Astrocyte (in vitro differentiated cells and primary cell): ENCODE data around the gene FER1L5. TPM values are rescaled to one million over a fixed set of nuclear protein-coding genes. Genes with fewer than 3 reads are reported as not detected.

Experiments used
- DNase-seq: peaks from one replicate; pipeline ENCODE4 v3.0.0-alpha.2; 2010; ENCODE audit warnings: low read depth
- FAIRE-seq: peaks from 2 replicates; lab custom pipeline; 2011; peaks lifted over from hg19 to GRCh38; lab: Jason Lieb, UNC
- H2AFZ ChIP-seq: 2 replicates; pipeline ENCODE4 v1.6.0; 2012; ENCODE audit warnings: low read depth, low read length, inconsistent platforms
- H3K27ac ChIP-seq: 2 replicates; pipeline ENCODE4 v1.5.1; 2011; ENCODE audit warnings: low read depth, low read length, inconsistent platforms
- H3K27me3 ChIP-seq: 2 replicates; pipeline ENCODE4 v1.6.0; 2011; ENCODE audit warnings: low read length, inconsistent platforms; ENCODE audit not compliant: insufficient read depth
- H3K36me3 ChIP-seq: 2 replicates; pipeline ENCODE4 v1.5.1; 2011; ENCODE audit warnings: low read length, inconsistent platforms; ENCODE audit not compliant: insufficient read depth
- H3K4me1 ChIP-seq: 2 replicates; pipeline ENCODE4 v1.5.1; 2011; ENCODE audit warnings: low read length, inconsistent platforms; ENCODE audit not compliant: insufficient read depth
- H3K4me2 ChIP-seq: 2 replicates; pipeline ENCODE4 v1.6.0; 2012; ENCODE audit warnings: low read length, inconsistent platforms
- H3K4me3 ChIP-seq: 2 replicates; pipeline ENCODE4 v1.5.1; 2011; ENCODE audit warnings: low read depth, mild to moderate bottlenecking, low read length, inconsistent platforms; ENCODE audit not compliant: insufficient read depth
- H3K79me2 ChIP-seq: 2 replicates; pipeline ENCODE4 v1.6.0; 2012; ENCODE audit warnings: mild to moderate bottlenecking, low read length, inconsistent platforms; ENCODE audit not compliant: insufficient read depth
- H3K9ac ChIP-seq: 2 replicates; pipeline ENCODE4 v1.6.0; 2012; ENCODE audit warnings: mild to moderate bottlenecking, low read length, inconsistent platforms
- H3K9me3 ChIP-seq: 2 replicates; pipeline ENCODE4 v1.5.1; 2012; ENCODE audit warnings: low read depth, mild to moderate bottlenecking, low read length, inconsistent platforms; ENCODE audit not compliant: insufficient read depth
- H4K20me1 ChIP-seq: 2 replicates; pipeline ENCODE4 v1.6.0; 2012; ENCODE audit warnings: low read length, inconsistent platforms; ENCODE audit not compliant: insufficient read depth
- H3K27ac Mint-ChIP-seq: one replicate; pipeline ENCODE4 v1.8.0; 2021; ENCODE audit warnings: mild to moderate bottlenecking, mixed read lengths; ENCODE audit not compliant: unreplicated experiment
- H3K27me3 Mint-ChIP-seq: one replicate; pipeline ENCODE4 v1.8.0; 2021; ENCODE audit warnings: low read depth, mixed read lengths; ENCODE audit not compliant: unreplicated experiment
- H3K36me3 Mint-ChIP-seq: one replicate; pipeline ENCODE4 v1.8.0; 2021; ENCODE audit warnings: low read depth, mixed read lengths; ENCODE audit not compliant: unreplicated experiment
- H3K4me1 Mint-ChIP-seq: one replicate; pipeline ENCODE4 v1.8.0; 2021; ENCODE audit warnings: low read depth, mixed read lengths; ENCODE audit not compliant: unreplicated experiment
- H3K4me3 Mint-ChIP-seq: one replicate; pipeline ENCODE4 v1.8.0; 2021; ENCODE audit warnings: mild to moderate bottlenecking, moderate library complexity, mixed read lengths; ENCODE audit not compliant: unreplicated experiment
- H3K9me3 Mint-ChIP-seq: one replicate; pipeline ENCODE4 v1.8.0; 2021; ENCODE audit warnings: mild to moderate bottlenecking, mixed read lengths; ENCODE audit not compliant: unreplicated experiment
- CTCF ChIP-seq: IDR thresholded peaks from 2 replicates; pipeline ENCODE4 v1.5.1; 2011; ENCODE audit warnings: low read depth, mild to moderate bottlenecking, inconsistent platforms, low read length, moderate library complexity; ENCODE audit not compliant: insufficient read depth
- EZH2 ChIP-seq: IDR thresholded peaks from 2 replicates; pipeline ENCODE4 v1.6.1; 2012; ENCODE audit warnings: mild to moderate bottlenecking, low read length, inconsistent platforms; ENCODE audit not compliant: insufficient read depth
- total RNA-seq: library from RNA; stranded (reverse); gene quantifications from 2 replicates; pipeline ENCODE4 v1.2.1, GENCODE V29; 2021

Gene FER1L5
- total RNA-seq, 1 donor from 2014 or later = 0.16 TPM

- peaks cover 15% of the 10 kb centered on the region for H3K27me3 Mint-ChIP-seq
These were observed 46.3 kb downstream of the FER1L5 start for GRCh38 chr2:96688649-96689430.

DNA sequence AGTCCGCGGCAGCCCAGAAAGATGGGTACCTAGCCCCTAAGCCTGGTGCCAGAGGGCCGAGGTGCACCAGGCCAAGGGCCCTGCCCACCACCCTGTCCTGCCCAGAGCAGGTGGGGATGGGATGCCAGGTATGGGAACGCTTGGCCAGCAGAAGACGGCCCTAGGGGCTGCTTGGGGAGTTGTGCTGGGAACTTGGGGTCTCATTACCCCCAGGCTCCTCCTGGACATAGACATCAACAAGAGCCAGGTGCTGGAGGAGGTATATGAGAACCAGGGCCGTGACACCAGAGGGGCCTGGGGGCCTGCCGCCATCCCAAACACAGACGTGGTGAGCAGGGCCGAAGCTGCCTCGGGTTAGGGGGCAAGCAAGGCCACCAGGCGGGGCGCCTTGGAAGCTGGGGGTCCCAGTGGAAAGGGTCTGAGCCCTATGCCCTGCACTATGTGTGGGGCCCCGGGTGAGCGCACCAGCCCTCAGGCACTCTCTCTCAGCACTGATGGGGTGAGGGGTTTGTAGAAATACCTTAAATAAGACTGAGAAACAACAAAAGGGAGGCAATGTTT, 46.9 kb downstream of the FER1L5 start:
- TF ChIP-seq CTCF (no peak), EZH2 (no peak)
- Mint-ChIP-seq H3K9me3 (peaks cover 2% of the 10 kb centered on the region), H3K4me3 (no peak overlapping the region), H3K27ac (no peak overlapping the region), H3K27me3 (peaks cover 12% of the 10 kb centered on the region), H3K4me1 (peaks cover 2% of the 10 kb centered on the region), H3K36me3 (no peaks in the 10 kb centered on the region)
- FAIRE-seq (no peak), DNase-seq (no peak)
- Histone ChIP-seq H3K79me2 (no peaks in the 10 kb centered on the region), H3K4me2 (no peak overlapping the region), H2AFZ (no peak overlapping the region), H3K4me1 (no peaks in the 10 kb centered on the region), H3K9me3 (no peaks in the 10 kb centered on the region), H3K9ac (no peak overlapping the region), H3K36me3 (no peaks in the 10 kb centered on the region), H4K20me1 (no peaks in the 10 kb centered on the region), H3K27me3 (peaks cover 8% of the 10 kb centered on the region), H3K4me3 (no peak overlapping the region), H3K27ac (no peak overlapping the region)

More at GRCh38 chr2:96688649-96689430, 46.3 kb downstream of the FER1L5 start:
- no peak overlapping the region for H3K9ac ChIP-seq
- H3K9me3 Mint-ChIP-seq = no peaks in the 10 kb centered on the region
- peaks cover 11% of the 10 kb centered on the region for H3K27me3 ChIP-seq
- no peaks in the 10 kb centered on the region for H3K36me3 ChIP-seq
- H3K4me2 ChIP-seq = no peak overlapping the region
- FAIRE-seq = no peak
- TF ChIP-seq CTCF (no peak), EZH2 (no peak)
- no peaks in the 10 kb centered on the region for H3K79me2 ChIP-seq
- no peak overlapping the region for H3K27ac ChIP-seq
- peaks cover 4% of the 10 kb centered on the region for H3K4me1 Mint-ChIP-seq
- no peak overlapping the region for H2AFZ ChIP-seq
- no peaks in the 10 kb centered on the region for H3K36me3 Mint-ChIP-seq
- H4K20me1 ChIP-seq = no peaks in the 10 kb centered on the region
- DNase-seq = no peak
- H3K9me3 ChIP-seq = no peaks in the 10 kb centered on the region
- H3K4me3 Mint-ChIP-seq = no peak overlapping the region
- H3K4me3 ChIP-seq = no peak overlapping the region
- H3K4me1 ChIP-seq = no peaks in the 10 kb centered on the region
- no peak overlapping the region for H3K27ac Mint-ChIP-seq
